Right cardiac atrium (tissue), 5 donors: ENCODE results near the gene PARP8. TPM values are rescaled to one million over a fixed set of nuclear protein-coding genes. Genes with fewer than 3 reads are reported as not detected.
A peak's percentile ranks its signal among the peaks of the same experiment; 100 is the strongest.

Experiments used
- ATAC-seq, 2 donors: fragments of 200-7000 bp; cut with Tn5 transposase; one replicate each; pipeline versions ENCODE4 v1.8.0 to v1.9.1; 2020; ENCODE audit warnings: moderate library complexity in 2 of 2, mild to moderate bottlenecking in 1 of 2
- DNase-seq, 3 donors: peaks; one replicate each; pipeline ENCODE4 v3.0.0-alpha.2; 2020
- H3K27ac ChIP-seq: one replicate; pipeline ENCODE4 v1.5.1; 2013; ENCODE audit warnings: mild to moderate bottlenecking, low read length, control low read depth, moderate library complexity
- H3K27me3 ChIP-seq: one replicate; pipeline ENCODE4 v1.6.1; 2013; ENCODE audit not compliant: control insufficient read depth, insufficient read depth
- H3K4me1 ChIP-seq: one replicate; pipeline ENCODE4 v1.6.1; 2013; ENCODE audit warnings: low read length; ENCODE audit not compliant: control insufficient read depth, insufficient read depth
- H3K4me3 ChIP-seq: one replicate; pipeline ENCODE4 v1.5.1; 2013; ENCODE audit warnings: low read length, control low read depth
- H3K9me3 ChIP-seq: one replicate; pipeline ENCODE4 v1.6.1; 2013; ENCODE audit warnings: low read length; ENCODE audit not compliant: control insufficient read depth
- WGBS: extraction: QIAGEN DNeasy Blood & Tissue Kit; methylation state at CpG from one replicate; pipeline ENCODE4 v1.1.7; 2013; 5-methylcytosine and 5-hydroxymethylcytosine counted together
- intact Hi-C, 4 donors: fragments of 100-400 bp; cut with DNase I; formaldehyde crosslinking; loops; one replicate each; pipeline versions ENCODE4 v1.11.0 to v1.14.0; 2022 to 2023
- polyA plus RNA-seq: library from polyadenylated mRNA; stranded (reverse); fragments of 200-250 nt; gene quantifications from one replicate; pipeline ENCODE4 v1.2.3, GENCODE V29; 2013
- total RNA-seq, 4 donors: library from RNA; stranded (reverse); fragmentation: NEBNext Ultra II Directional; extraction: Animal tissue kit (Norgen Biotek cat#: 25700); gene quantifications; one replicate each; pipeline ENCODE4 v1.2.1, GENCODE V29; 2021
- donor health status: healthy with polysubstance abuse.
- donor health status: DM: no; HTN: yes; CAD: no.
- donor health status: DM: no; HTN: no; CAD: no.
- donor health status: DM: no; HTN: yes; CAD: no; lungs with severe emphysema.
- donor health status: DM: yes; HTN: yes; CAD: no.

Gene PARP8
- total and polyA plus RNA-seq, 5 donors: 2.4 to 11.6 (median 10.7) TPM

- ATAC-seq (no peak), DNase-seq (no peak)
- no peaks in the 10 kb centered on the region for H3K9me3 ChIP-seq
- H3K4me3 ChIP-seq: no peak overlapping the region
- no peaks in the 10 kb centered on the region for H3K4me1 ChIP-seq
- H3K27me3 ChIP-seq: no peaks in the 10 kb centered on the region
- no peak overlapping the region for H3K27ac ChIP-seq
- intact Hi-C loops: no loop called here
- 77% methylated on average over 3 of the region's 3 CpGs for WGBS
Measured at GRCh38 chr5:50726475-50727148, 60.2 kb downstream of the PARP8 start.

- H3K4me1 ChIP-seq: no peaks in the 10 kb centered on the region
- no peaks in the 10 kb centered on the region for H3K9me3 ChIP-seq
- no peak overlapping the region for H3K4me3 ChIP-seq
- no peaks in the 10 kb centered on the region for H3K27me3 ChIP-seq
- ATAC-seq: peak; percentile 64 to 68
- 55% methylated on average over 5 of the region's 5 CpGs for WGBS
- no peak overlapping the region for H3K27ac ChIP-seq
- intact Hi-C loops: no loop called here
- DNase-seq: peak; percentile 18 to 51 (median 23)
Measured at GRCh38 chr5:50727149-50727496, 60.7 kb downstream of the PARP8 start.

- H3K9me3 ChIP-seq: no peaks in the 10 kb centered on the region
- DNase-seq (no peak), ATAC-seq (no peak)
- intact Hi-C loops: no loop called here
- H3K4me1 ChIP-seq: no peaks in the 10 kb centered on the region
- no peak overlapping the region for H3K4me3 ChIP-seq
- no peak overlapping the region for H3K27ac ChIP-seq
- H3K27me3 ChIP-seq: no peaks in the 10 kb centered on the region
- WGBS: 95% methylated on average over 2 of the region's 2 CpGs
Measured at GRCh38 chr5:50727845-50728244, 61.4 kb downstream of the PARP8 start.

- Histone ChIP-seq H3K4me1 (no peaks in the 10 kb centered on the region), H3K27me3 (no peaks in the 10 kb centered on the region), H3K27ac (no peak overlapping the region), H3K9me3 (no peaks in the 10 kb centered on the region), H3K4me3 (no peak overlapping the region)
- ATAC-seq (no peak), DNase-seq (no peak)
- 74% methylated on average over 5 of the region's 5 CpGs for WGBS
- intact Hi-C loops: no loop called here
Measured at GRCh38 chr5:50730336-50730735, 63.9 kb downstream of the PARP8 start.

- intact Hi-C loops: no loop called here
- 49% methylated on average over 4 of the region's 4 CpGs for WGBS
- Histone ChIP-seq H3K9me3 (no peaks in the 10 kb centered on the region), H3K4me1 (no peaks in the 10 kb centered on the region), H3K27me3 (no peaks in the 10 kb centered on the region), H3K4me3 (no peak overlapping the region), H3K27ac (no peak overlapping the region)
- DNase-seq: no peak
- ATAC-seq: no peak
Measured at GRCh38 chr5:50730841-50731240, 64.4 kb downstream of the PARP8 start.

- no peaks in the 10 kb centered on the region for H3K4me1 ChIP-seq
- DNase-seq (no peak), ATAC-seq (no peak)
- no peak overlapping the region for H3K4me3 ChIP-seq
- no peaks in the 10 kb centered on the region for H3K27me3 ChIP-seq
- WGBS: 77% methylated on average over 3 of the region's 3 CpGs
- H3K9me3 ChIP-seq: no peaks in the 10 kb centered on the region
- intact Hi-C loops: no loop called here
- no peak overlapping the region for H3K27ac ChIP-seq
Measured at GRCh38 chr5:50733741-50734140, 67.3 kb downstream of the PARP8 start.

GRCh38 chr5:50738864-50739263 is 72.4 kb downstream of the PARP8 start:
- DNase-seq (no peak), ATAC-seq (no peak)
- Histone ChIP-seq H3K4me1 (peaks cover 1% of the 10 kb centered on the region), H3K9me3 (no peaks in the 10 kb centered on the region), H3K27me3 (no peaks in the 10 kb centered on the region), H3K4me3 (no peak overlapping the region), H3K27ac (no peak overlapping the region)
- WGBS: 50% methylated on average over 1 of the region's 1 CpG
- intact Hi-C loops: no loop called here

GRCh38 chr5:50740832-50741231 is 74.4 kb downstream of the PARP8 start:
- no peaks in the 10 kb centered on the region for H3K9me3 ChIP-seq
- intact Hi-C loops: no loop called here
- 96% methylated on average over 4 of the region's 4 CpGs for WGBS
- peaks cover 1% of the 10 kb centered on the region for H3K4me1 ChIP-seq
- H3K27me3 ChIP-seq: no peaks in the 10 kb centered on the region
- H3K4me3 ChIP-seq: no peak overlapping the region
- DNase-seq: no peak
- H3K27ac ChIP-seq: no peak overlapping the region
- no peak for ATAC-seq

GRCh38 chr5:50744776-50745175 is 78.3 kb downstream of the PARP8 start:
- H3K27ac ChIP-seq: no peak overlapping the region
- ATAC-seq (peak; percentile 45 to 47), DNase-seq (no peak)
- intact Hi-C loops: no loop called here
- peak overlapping the region; percentile 57 for H3K4me3 ChIP-seq
- peaks cover 1% of the 10 kb centered on the region for H3K4me1 ChIP-seq
- no peaks in the 10 kb centered on the region for H3K27me3 ChIP-seq
- WGBS: 33% methylated on average over 2 of the region's 2 CpGs
- no peaks in the 10 kb centered on the region for H3K9me3 ChIP-seq

- Histone ChIP-seq H3K27me3 (no peaks in the 10 kb centered on the region), H3K4me1 (peaks cover 1% of the 10 kb centered on the region), H3K4me3 (peak overlapping the region; percentile 57), H3K27ac (no peak overlapping the region), H3K9me3 (no peaks in the 10 kb centered on the region)
- intact Hi-C loops: no loop called here
- WGBS: 86% methylated on average over 3 of the region's 3 CpGs
- ATAC-seq (no peak), DNase-seq (no peak)
Measured at GRCh38 chr5:50745221-50745910, 78.9 kb downstream of the PARP8 start.

- H3K9me3 ChIP-seq: no peaks in the 10 kb centered on the region
- H3K27me3 ChIP-seq: no peaks in the 10 kb centered on the region
- intact Hi-C loops: no loop called here
- no peak for ATAC-seq
- no peak overlapping the region for H3K27ac ChIP-seq
- no peaks in the 10 kb centered on the region for H3K4me1 ChIP-seq
- H3K4me3 ChIP-seq: no peak overlapping the region
- WGBS: 44% methylated on average over 2 of the region's 2 CpGs
- no peak for DNase-seq
Measured at GRCh38 chr5:50749181-50749580, 82.7 kb downstream of the PARP8 start.
